ENCODE measurements around the gene AHCYL2.
"Not testable (repeated sequence)": the region's sequence is repeated elsewhere in the genome, so short reads cannot be mapped to it uniquely, and the experiment has no call there.

The AHCYL2 gene

DNA sequence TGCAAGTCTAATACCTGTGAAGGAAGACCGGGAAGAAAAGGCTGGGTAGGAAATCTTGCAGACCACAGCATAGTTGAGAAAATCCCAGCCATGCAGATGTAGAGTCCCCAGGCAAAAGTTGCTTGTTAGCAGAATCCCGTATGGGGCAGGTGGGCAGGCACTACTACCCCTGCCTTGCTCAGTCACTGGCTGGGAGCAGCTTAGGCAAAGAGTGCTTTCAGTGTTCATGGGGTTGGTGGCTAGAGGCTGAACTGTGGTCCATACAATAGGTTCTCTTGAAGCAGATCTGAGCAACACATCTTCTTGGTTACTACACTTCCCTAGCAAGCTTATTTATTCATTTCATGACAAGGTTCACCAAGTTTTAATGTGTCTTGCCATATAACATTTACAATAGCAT lies 92.6 kb downstream of the AHCYL2 start:
- H3K27ac Mint-ChIP-seq = no peak overlapping the region
- H3K4me3 Mint-ChIP-seq = no peak overlapping the region
- no peaks in the 10 kb centered on the region for H3K27me3 Mint-ChIP-seq
- no peaks in the 10 kb centered on the region for H3K9me3 Mint-ChIP-seq
- no peaks in the 10 kb centered on the region for H3K36me3 Mint-ChIP-seq (ENCODE audit: low read depth)
- H3K4me1 Mint-ChIP-seq (ENCODE audit: low read depth) = no peaks in the 10 kb centered on the region

DNA sequence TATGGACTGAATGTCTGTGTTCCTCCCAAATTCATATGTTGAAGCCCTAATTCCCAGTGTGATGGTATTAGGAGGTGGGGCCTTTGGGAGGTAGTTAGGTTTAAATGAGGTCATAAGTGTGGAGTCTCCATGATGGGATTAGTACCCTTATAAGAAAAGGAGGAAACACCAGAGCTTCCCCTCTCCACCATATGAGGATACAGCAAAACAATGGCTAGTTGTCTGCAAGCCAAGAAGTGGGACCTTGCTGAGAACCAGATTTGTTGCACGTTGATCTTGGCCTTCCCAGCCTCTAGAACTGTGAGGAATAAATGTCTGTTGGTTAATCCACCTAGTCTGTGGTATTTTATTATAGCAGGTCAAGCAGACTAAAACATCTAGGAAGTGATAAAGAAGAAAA lies 102.2 kb downstream of the AHCYL2 start:
- no peak overlapping the region for H3K27ac Mint-ChIP-seq
- H3K4me3 Mint-ChIP-seq = no peak overlapping the region
- H3K36me3 Mint-ChIP-seq (ENCODE audit: low read depth) = peaks cover 28% of the 10 kb centered on the region
- H3K9me3 Mint-ChIP-seq = peaks cover 13% of the 10 kb centered on the region
- H3K27me3 Mint-ChIP-seq = no peaks in the 10 kb centered on the region
- no peaks in the 10 kb centered on the region for H3K4me1 Mint-ChIP-seq (ENCODE audit: low read depth)

DNA sequence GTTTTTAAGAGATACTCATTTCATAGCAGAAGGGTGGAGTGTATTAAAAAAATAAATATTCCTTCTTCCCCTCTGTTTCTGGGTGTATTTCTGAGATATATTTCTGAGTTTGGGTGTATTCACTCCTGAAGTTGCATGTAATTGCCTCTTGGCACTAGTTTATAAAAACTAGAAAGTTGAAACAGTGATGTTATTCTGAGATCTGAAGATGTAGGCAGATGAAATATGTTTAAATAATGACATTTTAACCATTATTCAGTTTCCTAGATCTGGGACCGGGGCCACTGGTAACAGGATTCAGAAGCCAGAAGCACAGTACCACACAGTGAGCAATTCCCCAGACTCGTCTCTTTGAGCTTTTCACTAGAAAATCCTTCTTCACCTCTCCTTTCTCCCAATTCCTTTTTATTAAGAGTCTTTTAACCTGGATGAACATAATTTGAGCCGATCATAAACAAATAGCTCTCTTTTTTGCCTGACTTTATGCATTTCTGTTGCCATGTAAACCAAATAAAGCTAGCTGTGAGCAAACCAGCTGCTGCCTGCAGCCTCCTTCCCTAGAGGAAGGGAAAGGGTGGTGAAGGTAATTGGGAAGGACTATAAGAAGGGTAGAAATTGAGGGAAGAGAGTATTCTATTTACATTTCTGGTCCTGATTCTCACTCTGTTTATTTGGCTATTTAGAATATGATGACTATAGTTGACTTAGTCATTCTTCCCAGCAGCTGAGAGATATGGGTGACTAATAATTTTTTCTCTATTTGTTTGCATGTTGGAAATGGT lies 107.6 kb downstream of the AHCYL2 start:
- H3K27me3 Mint-ChIP-seq = no peaks in the 10 kb centered on the region
- no peak overlapping the region for H3K27ac Mint-ChIP-seq
- no peaks in the 10 kb centered on the region for H3K4me1 Mint-ChIP-seq (ENCODE audit: low read depth)
- H3K4me3 Mint-ChIP-seq = no peak overlapping the region
- H3K9me3 Mint-ChIP-seq = no peaks in the 10 kb centered on the region
- H3K36me3 Mint-ChIP-seq (ENCODE audit: low read depth) = no peaks in the 10 kb centered on the region

DNA sequence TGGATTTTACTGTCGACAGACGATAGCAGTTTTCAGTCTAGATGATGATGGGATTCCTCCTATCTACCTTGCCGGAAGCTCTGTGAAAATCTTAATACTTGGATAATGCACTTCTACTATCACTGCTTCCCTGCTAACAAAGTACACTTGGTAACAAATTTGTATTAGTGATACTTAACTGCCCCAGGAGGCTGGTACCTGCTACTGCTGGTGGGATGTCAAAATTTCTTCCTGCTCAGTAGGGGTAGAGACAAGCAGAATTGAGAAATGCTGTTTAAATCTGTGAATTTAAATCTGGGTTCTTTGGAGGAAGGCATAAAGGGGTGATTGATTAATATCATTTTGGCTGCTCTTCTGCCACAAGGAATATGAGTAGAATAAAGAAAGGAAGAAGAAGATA lies 109.6 kb downstream of the AHCYL2 start:
- H3K4me3 Mint-ChIP-seq = no peak overlapping the region
- no peaks in the 10 kb centered on the region for H3K36me3 Mint-ChIP-seq (ENCODE audit: low read depth)
- no peaks in the 10 kb centered on the region for H3K4me1 Mint-ChIP-seq (ENCODE audit: low read depth)
- H3K9me3 Mint-ChIP-seq = no peaks in the 10 kb centered on the region
- no peaks in the 10 kb centered on the region for H3K27me3 Mint-ChIP-seq
- H3K27ac Mint-ChIP-seq = no peak overlapping the region

DNA sequence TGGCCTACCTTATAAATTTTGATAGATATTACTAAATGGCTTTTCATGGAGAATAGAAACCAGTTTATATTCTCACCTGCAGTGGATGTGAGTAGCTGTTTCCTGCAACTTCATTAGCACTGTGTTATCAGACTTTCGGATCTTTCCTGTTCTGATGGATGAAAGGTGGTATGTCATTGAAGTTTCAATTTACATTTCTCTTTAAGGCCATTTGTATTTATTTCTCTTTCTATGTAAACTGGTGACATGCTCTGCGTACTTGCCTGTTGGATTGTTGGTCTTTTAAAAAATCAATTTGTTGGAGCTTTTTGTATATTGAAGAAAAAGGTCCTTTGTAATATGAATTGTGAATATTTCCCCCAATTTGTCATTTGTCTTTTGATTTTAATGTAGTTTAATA lies 113.6 kb downstream of the AHCYL2 start:
- H3K4me1 Mint-ChIP-seq (ENCODE audit: low read depth) = peaks cover 13% of the 10 kb centered on the region
- H3K27me3 Mint-ChIP-seq = no peaks in the 10 kb centered on the region
- no peak overlapping the region for H3K4me3 Mint-ChIP-seq
- no peak overlapping the region for H3K27ac Mint-ChIP-seq
- no peaks in the 10 kb centered on the region for H3K36me3 Mint-ChIP-seq (ENCODE audit: low read depth)
- no peaks in the 10 kb centered on the region for H3K9me3 Mint-ChIP-seq

DNA sequence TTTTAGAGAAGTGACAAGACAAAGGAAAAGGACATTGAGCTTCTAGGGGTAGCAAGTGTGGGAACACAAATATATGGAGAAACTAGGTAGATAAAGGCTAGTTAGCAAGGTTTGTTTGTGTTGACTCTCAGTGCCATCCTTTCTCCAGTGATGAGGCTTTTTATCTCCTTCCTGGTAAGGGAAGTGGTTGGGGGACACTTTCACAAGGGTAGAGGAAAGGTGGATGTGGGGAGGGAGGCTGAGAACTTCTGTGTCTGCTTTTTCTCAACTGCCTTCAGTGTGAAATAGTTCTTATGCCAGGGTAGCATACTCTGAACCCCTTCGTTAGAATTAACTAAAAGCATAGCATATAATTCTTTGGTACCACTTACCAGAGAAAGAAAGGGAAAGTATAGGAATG lies 116.4 kb downstream of the AHCYL2 start:
- Mint-ChIP-seq H3K27ac (no peak overlapping the region), H3K9me3 (no peaks in the 10 kb centered on the region), H3K27me3 (no peaks in the 10 kb centered on the region)

DNA sequence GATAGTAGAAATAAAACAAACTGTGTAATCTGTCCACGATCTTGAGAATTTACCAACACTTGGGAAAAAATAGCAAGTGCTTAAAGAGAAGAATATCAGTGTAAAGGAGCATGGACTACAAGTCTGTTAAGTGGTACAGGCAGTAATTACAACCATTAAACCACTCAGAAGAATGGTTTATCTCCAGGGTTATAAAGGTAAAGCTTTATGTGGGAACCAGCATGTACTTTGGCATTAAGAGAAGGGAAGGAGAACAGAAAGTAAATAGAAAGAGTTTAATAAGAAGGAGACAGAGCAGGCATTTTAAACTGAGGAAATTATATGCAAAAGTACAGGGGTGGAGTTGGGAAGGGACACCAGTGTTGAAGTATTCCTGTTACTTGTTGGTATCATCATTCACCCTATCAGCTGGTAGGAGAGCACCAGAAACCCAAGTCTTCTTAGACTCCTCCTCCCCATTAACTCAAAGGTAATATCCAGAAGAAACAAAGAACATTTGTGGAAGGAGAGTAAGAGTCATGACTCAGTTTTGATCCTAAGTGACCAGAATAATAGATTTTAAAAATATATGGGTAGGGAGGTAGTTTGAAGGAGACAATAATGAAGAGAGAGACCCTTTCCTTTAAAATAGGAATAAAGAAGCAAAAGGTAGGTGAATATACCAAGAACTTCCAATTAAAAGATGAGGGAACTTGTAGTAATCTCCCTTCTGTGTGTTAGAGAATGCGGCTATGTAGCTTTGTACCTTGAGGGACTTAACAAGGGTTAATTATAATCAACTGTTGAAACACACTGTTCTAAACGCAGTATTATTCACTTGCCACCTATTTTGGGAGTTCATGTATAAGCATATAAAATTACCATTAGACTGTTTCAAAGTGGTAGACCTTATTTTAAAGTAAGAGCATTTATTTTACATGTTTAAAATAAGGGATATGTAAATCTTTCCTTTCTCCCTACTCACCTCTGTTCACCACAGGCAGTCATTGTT lies 117.3 kb downstream of the AHCYL2 start:
- Mint-ChIP-seq H3K27ac (peak overlapping the region; percentile 9), H3K4me1 (ENCODE audit: low read depth) (peaks cover 32% of the 10 kb centered on the region)

More for the DNA sequence above, 116.4 kb downstream of the AHCYL2 start:
- Mint-ChIP-seq H3K4me1 (ENCODE audit: low read depth) (peaks cover 32% of the 10 kb centered on the region), H3K4me3 (no peak overlapping the region), H3K36me3 (ENCODE audit: low read depth) (no peaks in the 10 kb centered on the region)

DNA sequence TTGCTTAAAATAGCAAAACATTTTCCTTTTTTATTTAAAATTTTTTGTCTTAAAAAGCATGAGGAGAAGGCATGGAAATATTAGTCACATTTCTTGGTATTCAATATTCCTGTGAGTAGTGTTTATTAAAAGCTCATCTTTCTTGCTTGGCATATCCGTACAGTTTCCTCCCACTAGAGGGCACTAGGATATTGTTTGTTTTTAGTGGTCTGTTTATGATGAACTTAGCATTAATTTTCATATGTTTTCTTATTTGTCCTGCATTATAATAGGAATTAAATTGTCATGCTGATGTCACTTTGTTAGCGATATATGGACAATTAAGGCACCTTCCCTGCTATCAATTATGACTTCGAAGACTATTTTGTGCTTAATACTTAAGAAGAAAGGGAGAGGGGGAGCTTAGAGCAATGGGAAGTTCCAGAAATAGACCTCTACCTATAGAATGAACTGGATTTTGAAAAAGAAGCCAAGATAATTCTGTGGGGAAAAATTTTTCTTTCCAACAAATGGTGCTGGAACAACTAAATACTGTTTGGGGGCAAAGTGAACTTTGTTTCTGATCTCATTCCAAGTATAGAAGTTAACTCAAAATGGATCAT lies 118.4 kb downstream of the AHCYL2 start:
- no peaks in the 10 kb centered on the region for H3K9me3 Mint-ChIP-seq
- H3K36me3 Mint-ChIP-seq (ENCODE audit: low read depth) = no peaks in the 10 kb centered on the region
- H3K4me1 Mint-ChIP-seq (ENCODE audit: low read depth) = peaks cover 32% of the 10 kb centered on the region
- no peak overlapping the region for H3K4me3 Mint-ChIP-seq
- no peaks in the 10 kb centered on the region for H3K27me3 Mint-ChIP-seq
- no peak overlapping the region for H3K27ac Mint-ChIP-seq

More for the DNA sequence above, 117.3 kb downstream of the AHCYL2 start:
- Mint-ChIP-seq H3K36me3 (ENCODE audit: low read depth) (no peaks in the 10 kb centered on the region), H3K4me3 (no peak overlapping the region), H3K9me3 (no peaks in the 10 kb centered on the region), H3K27me3 (no peaks in the 10 kb centered on the region)

DNA sequence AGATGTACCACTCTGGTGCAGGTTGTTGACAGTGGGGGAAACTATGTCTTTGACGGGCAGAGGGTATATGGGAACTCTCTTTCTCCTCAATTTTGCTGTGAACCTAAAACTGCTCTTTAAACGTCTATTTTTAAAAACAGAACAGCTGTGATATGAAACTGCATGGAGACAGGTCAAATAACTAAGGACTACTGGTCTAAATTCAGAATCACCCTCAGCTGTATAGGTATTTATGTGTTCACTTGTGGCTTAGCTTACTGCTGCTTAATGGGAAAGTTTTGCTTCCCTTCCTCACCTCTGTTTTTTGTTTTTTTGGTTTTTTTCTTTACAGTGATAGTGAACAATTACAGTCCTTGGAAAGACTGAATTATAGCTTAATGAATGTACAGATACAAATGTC lies 122.5 kb downstream of the AHCYL2 start:
- Mint-ChIP-seq H3K27ac (no peak overlapping the region), H3K36me3 (ENCODE audit: low read depth) (no peaks in the 10 kb centered on the region), H3K4me3 (no peak overlapping the region), H3K4me1 (ENCODE audit: low read depth) (peaks cover 29% of the 10 kb centered on the region), H3K27me3 (no peaks in the 10 kb centered on the region), H3K9me3 (no peaks in the 10 kb centered on the region)

DNA sequence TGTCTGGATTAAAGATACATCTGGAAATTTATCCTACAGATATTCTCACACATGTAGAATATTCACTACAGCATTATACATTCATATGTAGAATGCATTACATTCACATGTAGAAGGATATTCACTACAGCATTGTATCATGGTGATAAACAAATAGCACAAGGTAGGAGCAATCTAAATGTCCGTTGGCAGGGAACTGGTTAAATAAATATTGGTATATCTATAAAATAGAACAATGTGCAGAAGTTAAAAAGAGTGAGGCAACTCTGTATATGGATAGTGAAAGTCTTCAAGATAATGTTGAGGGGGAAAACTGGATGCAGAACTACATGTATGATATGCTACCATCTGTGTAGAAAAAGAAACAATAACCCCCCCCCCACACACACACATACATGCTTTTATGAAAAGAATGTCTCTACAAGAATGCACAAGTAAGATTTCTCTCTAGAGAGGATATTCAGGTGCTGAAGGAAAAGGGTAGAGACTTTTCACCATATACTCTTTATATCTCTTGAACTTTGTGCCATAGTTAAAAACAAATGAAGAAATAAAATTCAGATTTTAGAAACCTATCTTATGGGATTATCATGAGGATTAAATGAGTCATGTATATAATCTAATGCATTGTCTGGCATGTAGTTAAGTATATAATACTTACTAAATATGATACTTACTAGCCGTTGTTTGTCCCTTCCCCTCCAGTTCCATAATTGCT lies 123.4 kb downstream of the AHCYL2 start:
- Mint-ChIP-seq H3K4me3 (no peak overlapping the region), H3K36me3 (ENCODE audit: low read depth) (no peaks in the 10 kb centered on the region), H3K27me3 (no peaks in the 10 kb centered on the region), H3K9me3 (no peaks in the 10 kb centered on the region), H3K27ac (no peak overlapping the region), H3K4me1 (ENCODE audit: low read depth) (peaks cover 28% of the 10 kb centered on the region)

DNA sequence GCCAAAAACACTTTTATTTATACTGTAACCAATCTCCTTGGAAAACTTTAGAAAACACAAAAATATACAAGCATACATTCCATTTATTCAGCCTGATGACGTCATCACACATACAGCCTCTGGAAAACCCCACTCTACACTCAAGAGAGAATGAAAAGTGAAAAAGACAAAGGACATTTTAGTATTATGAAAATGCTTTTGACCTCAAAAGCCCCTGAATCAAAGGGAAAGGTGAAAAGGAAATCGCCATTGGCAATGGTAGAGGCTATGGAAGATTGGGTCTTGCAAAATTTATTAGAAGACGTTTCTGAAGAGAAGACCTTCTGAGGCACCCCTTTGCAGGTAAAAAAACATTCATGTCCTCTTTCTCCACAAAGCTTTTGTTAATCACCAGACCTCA lies 126.5 kb downstream of the AHCYL2 start:
- Mint-ChIP-seq H3K4me3 (no peak overlapping the region), H3K4me1 (ENCODE audit: low read depth) (peaks cover 8% of the 10 kb centered on the region), H3K36me3 (ENCODE audit: low read depth) (no peaks in the 10 kb centered on the region), H3K9me3 (no peaks in the 10 kb centered on the region), H3K27ac (peak overlapping the region; percentile 4), H3K27me3 (no peaks in the 10 kb centered on the region)

DNA sequence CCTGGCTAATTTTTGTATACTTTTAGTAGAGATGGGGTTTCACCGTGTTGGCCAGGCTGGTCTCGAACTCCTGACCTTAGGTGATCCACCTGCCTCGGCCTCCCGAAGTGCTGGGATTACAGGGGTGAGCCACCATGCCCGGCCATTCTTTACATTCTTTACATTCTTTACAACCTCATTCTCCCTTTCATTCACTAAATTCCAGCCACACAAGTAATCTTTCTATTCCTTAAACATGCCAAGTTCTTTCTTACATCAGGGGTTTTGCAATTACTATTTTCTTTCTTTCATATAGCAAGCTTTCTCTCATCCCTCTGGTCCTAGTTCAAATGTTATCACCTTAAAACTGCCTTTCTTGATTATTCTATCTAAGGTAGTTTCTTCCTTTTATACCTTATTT lies 128.3 kb downstream of the AHCYL2 start:
- H3K4me1 Mint-ChIP-seq (ENCODE audit: low read depth); H3K27me3 Mint-ChIP-seq; H3K36me3 Mint-ChIP-seq (ENCODE audit: low read depth); H3K4me3 Mint-ChIP-seq; H3K9me3 Mint-ChIP-seq; H3K27ac Mint-ChIP-seq: not testable (repeated sequence)

DNA sequence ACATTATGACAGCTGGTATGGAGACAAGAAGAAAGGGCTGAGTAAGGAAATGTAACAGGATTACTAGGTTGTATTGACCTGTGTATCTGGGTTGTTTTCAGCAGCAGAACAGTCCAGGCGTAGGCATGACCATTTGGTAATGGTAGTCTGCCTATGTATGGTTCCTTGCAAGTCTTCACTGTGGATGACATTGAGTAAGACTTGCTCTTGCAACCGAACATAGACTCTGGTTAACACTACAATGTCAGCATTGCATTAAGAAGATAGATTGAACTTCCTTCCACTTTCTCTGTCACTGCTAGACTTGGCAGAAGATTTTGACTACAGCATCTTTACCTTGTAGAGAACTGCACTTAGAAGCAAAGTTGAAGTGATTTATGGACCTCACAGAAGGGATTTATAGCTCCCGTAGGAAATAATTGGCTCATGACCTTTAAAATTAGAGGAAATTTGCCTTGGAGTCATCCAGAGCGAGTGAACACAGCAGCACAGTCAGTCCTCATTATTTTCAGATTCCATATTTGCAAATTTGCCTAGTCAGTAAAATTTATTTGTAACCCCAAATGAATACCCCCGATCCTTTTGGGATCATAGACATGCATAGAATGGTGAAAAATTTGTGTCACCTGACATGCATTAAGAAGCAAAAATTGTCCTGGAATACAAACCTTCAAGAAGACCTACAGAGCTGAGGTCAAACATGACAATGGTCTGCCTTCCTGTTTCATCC lies 129.8 kb downstream of the AHCYL2 start:
- no peaks in the 10 kb centered on the region for H3K9me3 Mint-ChIP-seq
- H3K36me3 Mint-ChIP-seq (ENCODE audit: low read depth) = no peaks in the 10 kb centered on the region
- H3K27ac Mint-ChIP-seq = no peak overlapping the region
- no peaks in the 10 kb centered on the region for H3K27me3 Mint-ChIP-seq
- no peak overlapping the region for H3K4me3 Mint-ChIP-seq
- peaks cover 12% of the 10 kb centered on the region for H3K4me1 Mint-ChIP-seq (ENCODE audit: low read depth)

DNA sequence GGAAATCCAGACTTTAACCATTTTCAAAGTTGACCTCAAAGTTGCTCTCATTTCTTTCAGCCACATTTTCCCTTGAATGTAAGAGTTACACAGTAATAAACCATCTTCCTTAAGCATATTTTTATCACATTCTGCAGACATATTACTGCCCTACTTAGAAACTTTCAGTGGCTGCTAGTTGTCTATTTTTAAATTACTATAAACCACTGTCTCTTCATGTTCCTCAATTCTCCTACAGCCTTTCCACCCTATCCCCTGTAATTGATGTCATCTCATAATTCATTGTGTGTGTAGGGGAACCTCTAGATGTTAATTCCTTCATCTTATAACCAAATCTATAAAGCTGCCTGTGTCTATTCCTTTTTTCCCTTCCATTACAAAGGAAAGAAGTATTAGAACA lies 131.3 kb downstream of the AHCYL2 start:
- Mint-ChIP-seq H3K4me3 (no peak overlapping the region), H3K27me3 (no peaks in the 10 kb centered on the region), H3K27ac (no peak overlapping the region), H3K9me3 (no peaks in the 10 kb centered on the region), H3K36me3 (ENCODE audit: low read depth) (no peaks in the 10 kb centered on the region), H3K4me1 (ENCODE audit: low read depth) (peaks cover 11% of the 10 kb centered on the region)

Measured in stimulated activated naive CD8-positive, alpha-beta T cell treated with anti-CD3 and anti-CD28 coated beads, Interleukin-15, Interleukin-2, amounts not matched to agents 100 ng/mL and 50 ng/mL, for 24 hours (primary cell).